Parathyroid adenoma (tissue), 2 donors: ENCODE results near the gene ANXA10.

Experiments used
- H2AFZ ChIP-seq: fragments of 300-600 bp; sonication (generic); one replicate; pipeline ENCODE4 v1.7.0; 2017; ENCODE audit warnings: antibody characterized with exemption, mild to moderate bottlenecking
- H3K27ac ChIP-seq: fragments of 300-600 bp; sonication (generic); one replicate; pipeline ENCODE4 v1.7.0; 2017
- H3K27me3 ChIP-seq: fragments of 300-600 bp; sonication (generic); one replicate; pipeline ENCODE4 v1.7.0; 2017; ENCODE audit warnings: low read length; ENCODE audit not compliant: control insufficient read depth, insufficient read depth
- H3K36me3 ChIP-seq: fragments of 300-600 bp; sonication (generic); one replicate; pipeline ENCODE4 v1.7.0; 2017; ENCODE audit warnings: low read length; ENCODE audit not compliant: control insufficient read depth, insufficient read depth
- H3K4me1 ChIP-seq: fragments of 300-600 bp; sonication (generic); one replicate; pipeline ENCODE4 v1.7.0; 2017; ENCODE audit warnings: control low read depth
- H3K4me2 ChIP-seq: fragments of 300-600 bp; sonication (generic); one replicate; pipeline ENCODE4 v1.7.0; 2017; ENCODE audit warnings: low read length
- H3K4me3 ChIP-seq: fragments of 300-600 bp; sonication (generic); one replicate; pipeline ENCODE4 v1.7.0; 2017; ENCODE audit warnings: low read depth, low read length
- H3K79me2 ChIP-seq: fragments of 300-600 bp; sonication (generic); one replicate; pipeline ENCODE4 v1.7.0; 2017; ENCODE audit warnings: control low read depth
- H3K9ac ChIP-seq: fragments of 300-600 bp; sonication (generic); one replicate; pipeline ENCODE4 v1.7.0; 2017; ENCODE audit warnings: mild to moderate bottlenecking
- H3K9me3 ChIP-seq: fragments of 300-600 bp; sonication (generic); one replicate; pipeline ENCODE4 v1.7.0; 2017; ENCODE audit warnings: low read length; ENCODE audit not compliant: control insufficient read depth
- CTCF ChIP-seq: fragments of 300-600 bp; sonication (generic); IDR thresholded peaks from one replicate; pipeline ENCODE4 v1.7.0; 2017; ENCODE audit warnings: antibody characterized with exemption, mild to moderate bottlenecking
- donor health status: primary hyperparathyroidism.

The ANXA10 gene

GRCh38 chr4:168162604-168163003 is 70.3 kb downstream of the ANXA10 start:
- Histone ChIP-seq H3K9ac (no peak overlapping the region), H3K4me2 (no peak overlapping the region), H3K27me3 (no peaks in the 10 kb centered on the region), H3K9me3 (no peaks in the 10 kb centered on the region), H3K36me3 (no peaks in the 10 kb centered on the region), H3K27ac (no peak overlapping the region), H3K79me2 (no peaks in the 10 kb centered on the region), H2AFZ (no peak overlapping the region), H3K4me3 (no peak overlapping the region), H3K4me1 (no peaks in the 10 kb centered on the region)
- no peak for TF ChIP-seq CTCF

GRCh38 chr4:168163106-168163505 is 70.8 kb downstream of the ANXA10 start:
- Histone ChIP-seq H3K4me2 (no peak overlapping the region), H3K4me1 (no peaks in the 10 kb centered on the region), H3K4me3 (no peak overlapping the region), H3K79me2 (no peaks in the 10 kb centered on the region), H3K9me3 (no peaks in the 10 kb centered on the region), H3K27ac (no peak overlapping the region), H3K27me3 (no peaks in the 10 kb centered on the region), H3K9ac (no peak overlapping the region), H3K36me3 (no peaks in the 10 kb centered on the region), H2AFZ (no peak overlapping the region)
- TF ChIP-seq CTCF: no peak

- Histone ChIP-seq H3K27me3 (no peaks in the 10 kb centered on the region), H3K4me2 (no peak overlapping the region), H3K4me1 (no peaks in the 10 kb centered on the region), H3K4me3 (no peak overlapping the region), H2AFZ (no peak overlapping the region), H3K9ac (no peak overlapping the region), H3K79me2 (no peaks in the 10 kb centered on the region), H3K27ac (no peak overlapping the region), H3K9me3 (no peaks in the 10 kb centered on the region), H3K36me3 (no peaks in the 10 kb centered on the region)
- TF ChIP-seq CTCF: no peak
Observed at GRCh38 chr4:168164045-168164444, 71.7 kb downstream of the ANXA10 start.

GRCh38 chr4:168164915-168165548 is 72.7 kb downstream of the ANXA10 start:
- H3K36me3 ChIP-seq: no peaks in the 10 kb centered on the region
- no peak overlapping the region for H2AFZ ChIP-seq
- H3K4me2 ChIP-seq: no peak overlapping the region
- no peaks in the 10 kb centered on the region for H3K79me2 ChIP-seq
- H3K27me3 ChIP-seq: no peaks in the 10 kb centered on the region
- H3K4me1 ChIP-seq: no peaks in the 10 kb centered on the region
- TF ChIP-seq CTCF: no peak
- H3K9ac ChIP-seq: no peak overlapping the region
- no peak overlapping the region for H3K27ac ChIP-seq
- H3K4me3 ChIP-seq: no peak overlapping the region
- H3K9me3 ChIP-seq: no peaks in the 10 kb centered on the region

- Histone ChIP-seq H3K27me3 (no peaks in the 10 kb centered on the region), H3K9me3 (no peaks in the 10 kb centered on the region), H2AFZ (no peak overlapping the region), H3K4me3 (no peak overlapping the region), H3K4me1 (no peaks in the 10 kb centered on the region), H3K9ac (no peak overlapping the region), H3K79me2 (no peaks in the 10 kb centered on the region), H3K27ac (no peak overlapping the region), H3K4me2 (no peak overlapping the region), H3K36me3 (no peaks in the 10 kb centered on the region)
- no peak for TF ChIP-seq CTCF
Observed at GRCh38 chr4:168167714-168168284, 75.5 kb downstream of the ANXA10 start.
